ENCODE measurements around the gene FTSJ3.

FTSJ3 gene

GRCh38 chr17:63786117-63786516 is 41.3 kb downstream of the FTSJ3 start:
- DNase-seq (ENCODE audit: low read depth): no peak

- DNase-seq (ENCODE audit: low read depth): no peak
Observed at GRCh38 chr17:63785556-63785955, 41.9 kb downstream of the FTSJ3 start.

GRCh38 chr17:63783522-63783921 is 43.9 kb downstream of the FTSJ3 start:
- no peak for DNase-seq (ENCODE audit: low read depth)

GRCh38 chr17:63780928-63781327 is 46.5 kb downstream of the FTSJ3 start:
- DNase-seq (ENCODE audit: low read depth): no peak

GRCh38 chr17:63780507-63780906 is 47.0 kb downstream of the FTSJ3 start:
- no peak for DNase-seq (ENCODE audit: low read depth)

GRCh38 chr17:63775420-63775819 is 52.0 kb downstream of the FTSJ3 start:
- no peak for DNase-seq (ENCODE audit: low read depth)

- no peak for DNase-seq (ENCODE audit: low read depth)
Observed at GRCh38 chr17:63774969-63775265, 52.5 kb downstream of the FTSJ3 start.

- peak; percentile 83 for DNase-seq (ENCODE audit: low read depth)
Observed at GRCh38 chr17:63774141-63774968, 53.1 kb downstream of the FTSJ3 start, which contains the start of gene DDX42. TSS of gene DDX42 (plus strand) at chr17:63774170. CDS start at chr17:63787050, 12,880 bp downstream.

GRCh38 chr17:63773272-63774140 is 54.0 kb downstream of the FTSJ3 start, which contains the start of gene CCDC47:
TSS of gene CCDC47 (minus strand) at chr17:63773597. CDS start at chr17:63766175, 7,422 bp downstream.
- peak; percentile 96 for DNase-seq (ENCODE audit: low read depth)

- no peak for DNase-seq (ENCODE audit: low read depth)
Observed at GRCh38 chr17:63772801-63773271, 54.6 kb downstream of the FTSJ3 start.
